Stimulated activated CD4-positive, alpha-beta T cell treated with anti-CD3 and anti-CD28 coated beads, Interleukin-1b, Interleukin-23, amount 100 ng/mL, for 1 hour (primary cell): ENCODE measurements around the gene MAN2B2.

ENCODE experiments used
- DNase-seq, 2 donors: peaks; one replicate each; pipeline ENCODE4 v3.0.0-alpha.2; 2020; ENCODE audit warnings: low read depth in 2 of 2

MAN2B2 gene

DNA sequence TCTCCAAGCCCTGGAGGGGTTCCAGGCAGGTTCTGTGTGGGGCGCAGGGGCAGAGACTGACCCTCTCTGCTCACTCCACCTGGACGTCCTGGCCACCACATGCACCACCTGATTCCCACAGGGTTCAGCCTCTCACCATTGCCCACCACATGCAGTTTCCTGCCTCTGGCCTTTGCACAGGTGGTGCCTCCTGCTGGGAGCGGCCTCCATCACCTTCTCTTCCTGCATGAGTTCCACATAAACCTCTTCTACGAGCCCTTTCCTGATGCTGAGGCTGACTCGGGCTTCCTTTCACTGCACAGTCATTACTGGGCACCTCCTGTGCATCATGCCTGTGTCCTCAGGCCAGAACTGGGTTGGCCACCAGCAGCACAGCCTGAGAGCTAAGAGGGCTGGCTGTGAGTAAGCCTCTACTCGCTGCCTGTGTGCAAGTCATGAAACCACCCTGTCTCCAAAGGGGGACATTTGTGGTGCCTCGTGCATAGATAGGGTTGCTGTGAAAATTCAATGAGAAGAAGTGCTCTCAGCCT is 19.9 kb downstream of the MAN2B2 start:
- DNase-seq: no peak

DNA sequence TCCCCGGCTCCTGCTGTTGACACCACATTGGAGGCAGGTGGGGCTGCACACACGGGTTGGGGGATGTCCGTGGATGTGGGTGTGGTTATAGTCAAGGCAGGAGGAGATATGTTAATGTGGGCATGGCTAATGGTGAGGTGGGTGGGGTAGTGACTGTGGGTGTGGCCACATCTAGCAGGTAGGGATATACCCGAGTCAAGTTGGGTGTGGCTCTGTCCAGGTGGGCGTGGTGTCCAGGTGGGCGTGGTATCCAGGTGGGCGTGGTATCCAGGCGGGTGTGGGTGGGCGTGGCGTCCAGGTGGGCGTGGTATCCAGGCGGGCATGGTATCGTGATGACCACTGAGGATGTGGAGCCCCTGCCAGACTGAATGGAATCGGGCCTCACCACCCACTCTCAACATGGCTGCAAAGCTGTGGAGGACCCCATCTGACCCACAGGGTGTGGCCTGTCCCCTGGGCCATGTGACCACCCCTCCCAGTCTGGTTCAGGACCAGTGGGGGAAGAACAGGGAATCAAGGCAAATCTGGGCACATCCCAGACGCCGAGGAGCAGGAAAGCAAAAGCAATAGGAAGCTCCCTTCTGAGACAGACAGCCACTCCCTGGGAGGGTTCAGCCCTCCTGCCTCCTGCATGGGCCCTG is 21.0 kb downstream of the MAN2B2 start:
- DNase-seq: no peak

DNA sequence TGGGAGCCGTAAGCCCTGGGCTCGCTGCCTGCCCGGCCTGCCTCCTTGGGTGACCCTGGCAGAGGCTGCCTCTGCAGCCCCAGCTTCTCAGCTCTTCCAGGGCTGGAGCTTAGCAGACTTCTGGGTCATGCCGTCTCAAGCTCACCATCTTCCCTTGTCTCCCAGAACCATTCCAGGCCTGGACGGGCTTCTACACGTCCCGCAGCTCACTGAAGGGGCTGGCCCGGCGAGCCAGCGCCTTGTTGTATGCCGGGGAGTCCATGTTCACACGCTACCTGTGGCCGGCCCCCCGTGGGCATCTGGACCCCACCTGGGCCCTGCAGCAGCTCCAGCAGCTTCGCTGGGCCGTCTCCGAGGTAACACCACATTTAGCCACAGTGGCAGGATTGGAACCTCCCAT is 22.0 kb downstream of the MAN2B2 start:
- no peak for DNase-seq

GRCh38 chr4:6598127-6598526 is 23.1 kb downstream of the MAN2B2 start:
- DNase-seq: no peak

GRCh38 chr4:6598641-6599040 is 23.7 kb downstream of the MAN2B2 start:
- DNase-seq: no peak

DNA sequence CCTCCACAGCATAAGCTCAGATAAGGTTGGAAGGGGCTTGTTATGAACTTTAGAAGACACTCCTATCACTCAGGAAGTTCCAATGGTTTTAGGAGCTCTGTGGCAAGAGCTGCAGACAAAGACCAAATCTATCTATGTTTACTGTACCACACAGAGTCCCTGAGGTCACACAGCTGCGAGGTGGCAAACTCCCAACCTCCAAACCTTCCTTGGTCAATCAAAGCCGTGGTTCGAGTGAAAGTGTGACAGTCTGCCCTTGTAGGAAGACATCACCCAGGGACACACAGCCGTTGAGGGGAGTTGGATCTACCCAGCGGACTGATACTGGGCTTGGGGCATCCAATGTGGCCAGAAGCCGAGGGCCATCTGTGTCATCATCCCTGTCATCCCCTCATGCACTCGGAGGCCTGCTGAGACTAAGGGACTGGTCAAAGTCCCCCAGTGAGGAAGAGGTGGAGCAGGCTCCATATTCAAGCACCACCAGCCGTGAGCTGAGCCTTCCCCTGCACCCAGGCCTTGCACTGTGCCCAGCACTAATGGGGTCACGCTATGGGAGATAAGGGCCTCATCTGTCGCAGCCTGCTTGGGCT is 26.8 kb downstream of the MAN2B2 start:
- DNase-seq: no peak

DNA sequence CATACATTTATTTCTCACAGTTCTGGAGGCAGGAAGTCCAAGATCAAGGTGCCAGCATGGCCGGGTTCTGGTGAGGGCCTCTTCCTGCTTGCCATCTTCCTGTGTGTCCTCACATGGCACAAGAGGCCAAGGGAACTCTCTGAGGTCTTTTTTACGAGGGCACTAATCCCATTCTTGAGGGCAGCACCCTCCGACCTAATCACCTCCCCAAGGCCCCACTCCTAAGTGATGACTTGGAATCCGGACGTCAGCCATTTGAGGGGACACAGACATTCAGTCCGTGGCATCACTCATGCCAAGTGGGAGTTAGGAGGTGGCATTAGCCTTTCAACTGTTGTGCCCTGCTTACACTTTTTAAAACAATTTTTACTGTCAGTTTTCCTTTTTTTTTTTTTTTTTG is 27.3 kb downstream of the MAN2B2 start:
- no peak for DNase-seq

- DNase-seq: no peak
Measured at GRCh38 chr4:6603128-6603527, 28.1 kb downstream of the MAN2B2 start.

GRCh38 chr4:6605114-6605513 is 30.1 kb downstream of the MAN2B2 start:
- DNase-seq: no peak

DNA sequence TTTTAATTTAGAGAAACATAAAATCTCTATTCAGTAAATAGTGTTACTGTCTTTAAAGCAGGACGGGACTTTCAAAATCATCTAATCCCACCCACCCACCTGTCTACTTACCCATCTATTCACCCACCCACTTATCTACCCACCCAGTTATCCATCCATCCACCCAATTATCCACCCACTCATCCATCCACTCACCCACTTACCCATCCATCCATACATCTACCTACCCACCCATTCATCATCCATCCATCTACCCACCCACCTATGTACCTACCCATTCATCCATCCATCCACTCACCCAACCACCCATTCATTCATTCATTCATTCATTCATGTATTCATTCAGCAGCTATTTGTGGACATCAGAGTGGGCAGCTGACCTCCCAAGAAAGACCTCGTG is 30.6 kb downstream of the MAN2B2 start:
- no peak for DNase-seq

- DNase-seq: no peak
Measured at GRCh38 chr4:6606465-6607235, 31.7 kb downstream of the MAN2B2 start.

GRCh38 chr4:6607368-6608055 is 32.5 kb downstream of the MAN2B2 start:
- no peak for DNase-seq

DNA sequence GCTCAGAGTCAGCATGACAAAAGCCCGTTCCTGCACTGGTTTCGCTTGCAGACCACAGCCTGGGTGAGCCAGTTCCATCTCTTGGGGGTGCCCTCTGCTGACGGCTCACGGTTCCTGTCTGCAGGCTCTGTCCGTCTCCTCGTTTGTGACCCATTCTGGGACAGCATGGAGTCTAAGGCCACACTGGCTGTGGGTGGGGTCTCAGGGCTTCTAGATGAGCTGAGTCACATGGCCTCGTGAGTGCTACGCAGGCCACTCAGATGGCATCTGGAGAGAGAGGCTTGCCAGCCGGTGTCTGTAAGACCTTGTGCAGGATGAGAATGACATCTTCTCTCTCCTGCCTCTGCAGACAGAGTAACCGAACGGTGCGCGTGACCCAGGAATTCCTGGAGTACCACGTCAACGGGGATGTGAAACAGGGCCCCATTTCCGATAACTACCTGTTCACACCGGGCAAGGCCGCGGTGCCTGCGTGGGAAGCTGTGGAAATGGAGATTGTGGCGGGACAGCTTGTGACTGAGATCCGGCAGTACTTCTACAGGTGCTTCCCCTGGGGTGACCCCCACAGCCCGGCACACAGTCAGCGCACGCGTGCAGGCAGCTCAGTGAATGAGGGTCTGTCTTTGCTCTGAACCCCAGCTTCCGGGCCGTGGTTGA is 33.9 kb downstream of the MAN2B2 start:
- no peak for DNase-seq

DNA sequence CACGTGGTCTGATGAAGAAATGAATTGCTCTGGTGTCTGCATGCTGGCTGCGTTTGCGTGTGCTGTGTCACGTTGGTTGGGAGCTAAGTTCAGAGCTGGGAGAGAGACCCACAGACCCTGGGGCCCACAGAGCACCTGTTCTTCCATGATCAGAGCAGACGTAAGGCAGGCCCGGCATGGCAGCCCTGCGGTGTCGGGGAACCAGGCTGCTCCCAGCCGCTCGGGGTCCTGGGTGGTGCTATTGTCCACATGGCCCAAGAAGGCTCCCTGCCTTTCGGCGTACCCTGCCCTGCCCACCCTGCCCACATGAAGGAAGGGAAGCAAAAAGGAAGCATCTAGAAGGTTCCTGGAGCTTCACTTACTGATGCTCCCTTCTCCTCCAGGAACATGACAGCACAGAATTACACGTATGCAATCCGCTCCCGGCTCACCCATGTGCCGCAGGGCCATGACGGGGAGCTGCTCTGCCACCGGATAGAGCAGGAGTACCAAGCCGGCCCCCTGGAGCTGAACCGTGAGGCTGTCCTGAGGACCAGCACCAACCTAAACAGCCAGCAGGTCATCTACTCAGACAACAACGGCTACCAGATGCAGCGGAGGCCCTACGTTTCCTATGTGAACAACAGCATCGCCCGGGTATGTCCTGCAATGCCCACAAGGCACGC is 34.6 kb downstream of the MAN2B2 start:
- DNase-seq: no peak

- DNase-seq: no peak
Measured at GRCh38 chr4:6610856-6611430, 36.0 kb downstream of the MAN2B2 start.

DNA sequence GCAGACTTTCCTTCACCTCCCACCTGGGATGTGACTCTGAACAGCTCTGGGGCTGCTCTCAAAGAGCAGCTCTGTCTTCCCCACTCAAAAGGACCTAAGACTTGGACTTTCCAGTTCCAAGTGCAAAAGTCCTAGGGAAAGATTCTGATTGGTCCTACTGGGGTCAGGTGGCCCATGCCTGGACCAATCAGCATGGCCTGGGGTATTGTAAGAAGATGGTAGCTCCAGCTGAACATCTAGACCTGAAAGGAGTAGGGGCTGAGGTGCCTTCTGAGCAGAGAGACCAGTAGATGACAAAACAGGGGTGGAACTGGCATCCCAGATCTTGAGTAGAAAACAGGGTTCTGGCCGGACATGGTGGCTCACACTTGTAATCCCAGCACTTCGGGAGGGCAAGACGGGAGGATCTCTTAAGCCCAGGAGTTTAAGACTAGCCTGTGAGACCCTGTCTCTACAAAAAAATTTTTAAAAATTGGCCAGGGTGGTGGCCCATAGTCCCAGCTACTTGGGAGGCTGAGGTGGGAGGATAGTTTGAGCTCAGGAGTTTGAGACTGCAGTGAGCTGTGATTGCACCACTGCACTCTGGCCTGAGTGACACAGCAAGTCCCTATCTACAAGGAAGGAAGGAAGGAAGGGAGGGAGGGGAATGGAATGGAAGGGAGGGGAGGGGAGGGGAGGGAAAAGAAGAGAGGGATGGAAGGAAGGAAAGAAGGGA is 38.1 kb downstream of the MAN2B2 start:
- DNase-seq: no peak

- DNase-seq: no peak
Measured at GRCh38 chr4:6613676-6614651, 39.0 kb downstream of the MAN2B2 start.

DNA sequence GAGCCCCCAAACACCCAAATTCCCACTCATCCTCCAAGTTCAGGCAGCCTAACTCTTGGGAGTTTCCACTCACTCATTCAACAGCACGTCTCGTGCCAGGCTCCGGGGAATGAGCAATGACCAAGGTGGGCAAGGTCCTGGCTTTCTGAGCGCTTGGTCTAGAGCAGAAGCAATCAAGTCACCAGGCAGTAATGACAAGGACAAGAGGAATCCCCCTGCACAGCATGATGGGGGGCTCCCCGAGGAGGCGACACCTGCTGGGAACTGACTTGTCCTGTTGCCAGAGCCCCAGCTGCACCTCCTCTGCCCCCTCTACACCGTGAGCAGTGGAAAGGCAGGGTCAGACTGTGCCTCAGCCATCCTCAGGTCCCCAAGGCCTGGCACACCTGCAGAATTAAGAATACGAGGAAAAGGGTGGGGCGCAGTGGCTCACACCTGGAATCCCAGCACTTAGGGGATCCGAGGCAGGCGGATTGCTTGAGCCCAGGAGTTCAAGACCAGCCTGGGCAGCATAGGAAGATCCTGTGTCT is 39.8 kb downstream of the MAN2B2 start:
- no peak for DNase-seq
